GM13976 (cell line): Measurements from ENCODE around the gene C9orf43.
"Not testable (repeated sequence)": the region's sequence is repeated elsewhere in the genome, so short reads cannot be mapped to it uniquely, and the experiment has no call there.

Experiments used
- DNase-seq: peaks from one replicate; pipeline ENCODE4 v3.0.0; 2012; ENCODE audit warnings: low spot score
- CTCF ChIP-seq: IDR thresholded peaks from 2 replicates; pipeline ENCODE4 v1.5.1; 2012; ENCODE audit warnings: borderline replicate concordance, mild to moderate bottlenecking; ENCODE audit not compliant: insufficient read depth; ENCODE audit errors: extremely low read depth, missing control alignments, control extremely low read depth
- in situ Hi-C: fragments of 300-500 bp; cut with MboI; formaldehyde crosslinking; loops from one replicate; pipeline ENCODE4 v1.12.0; 2022; ENCODE audit warnings: low sequenced_read_pairs, mixed read lengths, inconsistent platforms; ENCODE audit not compliant: unreplicated experiment

Gene C9orf43

GRCh38 chr9:113421726-113422125 is 11.2 kb downstream of the C9orf43 start:
- in situ Hi-C loops: no loop called here
- no peak for DNase-seq
- no peak for TF ChIP-seq CTCF

GRCh38 chr9:113425072-113425471 is 14.5 kb downstream of the C9orf43 start:
- DNase-seq: no peak
- in situ Hi-C loops: no loop called here
- TF ChIP-seq CTCF: no peak

- in situ Hi-C loops: no loop called here
- no peak for DNase-seq
- no peak for TF ChIP-seq CTCF
Measured at GRCh38 chr9:113426701-113427100, 16.2 kb downstream of the C9orf43 start.

- TF ChIP-seq CTCF: no peak
- DNase-seq: no peak
- in situ Hi-C loops: no loop called here
Measured at GRCh38 chr9:113427629-113428028, 17.1 kb downstream of the C9orf43 start.

- in situ Hi-C loops: no loop called here
- no peak for TF ChIP-seq CTCF
- no peak for DNase-seq
Measured at GRCh38 chr9:113428062-113428615, 17.6 kb downstream of the C9orf43 start.

GRCh38 chr9:113431191-113431590 is 20.6 kb downstream of the C9orf43 start:
- DNase-seq: no peak
- in situ Hi-C loops: no loop called here
- TF ChIP-seq CTCF: no peak

GRCh38 chr9:113436728-113437515 is 26.4 kb downstream of the C9orf43 start:
- no peak for TF ChIP-seq CTCF
- DNase-seq: no peak

GRCh38 chr9:113437716-113438115 is 27.2 kb downstream of the C9orf43 start:
- in situ Hi-C loops, DNase-seq: not testable (repeated sequence)

More at GRCh38 chr9:113436728-113437515, 26.4 kb downstream of the C9orf43 start:
- in situ Hi-C loops: no loop called here
